Ishikawa (cell line): ENCODE results near the gene NSMCE4A.

ENCODE experiments used
- CEBPB ChIP-seq: IDR thresholded peaks from 2 replicates; pipeline ENCODE4 v1.6.1; 2012
- CREB1 ChIP-seq: IDR thresholded peaks from 2 replicates; pipeline ENCODE4 v1.6.1; 2012; ENCODE audit warnings: low read depth
- EGR1 ChIP-seq: IDR thresholded peaks from 2 replicates; pipeline ENCODE4 v1.6.1; 2012
- EP300 ChIP-seq: IDR thresholded peaks from 2 replicates; pipeline ENCODE4 v1.6.1; 2012; ENCODE audit warnings: borderline replicate concordance
- TAF1 ChIP-seq: IDR thresholded peaks from 2 replicates; pipeline ENCODE4 v1.6.1; 2012; ENCODE audit warnings: low read depth, mild to moderate bottlenecking
- YY1 ChIP-seq: IDR thresholded peaks from 2 replicates; pipeline ENCODE4 v1.6.1; 2012; ENCODE audit warnings: low read depth
- TF ChIP-seq, protein P1 (sequence below): IDR thresholded peaks from 2 replicates; pipeline ENCODE4 v1.6.1; 2012

DNA sequence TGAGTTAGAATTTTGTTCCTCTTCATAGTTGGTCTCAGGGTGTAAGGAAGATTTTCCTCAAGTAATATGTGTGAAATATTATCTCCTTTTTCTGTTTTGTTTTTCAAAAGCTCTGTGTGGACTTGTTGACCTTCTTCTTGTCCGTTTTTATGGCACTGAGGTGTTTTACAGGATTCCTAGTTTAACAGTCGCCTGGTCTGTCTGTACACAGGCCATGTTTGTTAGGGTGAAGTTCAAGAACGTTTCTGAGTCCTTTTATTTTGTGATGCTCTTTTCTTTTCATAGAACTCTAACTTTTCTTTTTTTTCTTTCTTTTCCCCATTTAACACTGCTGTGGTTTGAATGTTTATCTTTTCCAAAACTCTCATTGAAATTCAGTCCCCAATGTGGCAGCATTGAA is 32.4 kb upstream of the NSMCE4A start:
- no peak for TF ChIP-seq EP300
- TF ChIP-seq CREB1 = no peak
- no peak for TF ChIP-seq EGR1
- no peak for TF ChIP-seq TAF1
- no peak for TF ChIP-seq CEBPB
- TF ChIP-seq YY1 = no peak
- TF ChIP-seq, protein P1, sequence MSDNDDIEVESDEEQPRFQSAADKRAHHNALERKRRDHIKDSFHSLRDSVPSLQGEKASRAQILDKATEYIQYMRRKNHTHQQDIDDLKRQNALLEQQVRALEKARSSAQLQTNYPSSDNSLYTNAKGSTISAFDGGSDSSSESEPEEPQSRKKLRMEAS = no peak
